ENCODE data around the gene GPR39.

The GPR39 gene

GRCh38 chr2:132577686-132578085 is 161.1 kb downstream of the GPR39 start:
- no peak for DNase-seq

DNA sequence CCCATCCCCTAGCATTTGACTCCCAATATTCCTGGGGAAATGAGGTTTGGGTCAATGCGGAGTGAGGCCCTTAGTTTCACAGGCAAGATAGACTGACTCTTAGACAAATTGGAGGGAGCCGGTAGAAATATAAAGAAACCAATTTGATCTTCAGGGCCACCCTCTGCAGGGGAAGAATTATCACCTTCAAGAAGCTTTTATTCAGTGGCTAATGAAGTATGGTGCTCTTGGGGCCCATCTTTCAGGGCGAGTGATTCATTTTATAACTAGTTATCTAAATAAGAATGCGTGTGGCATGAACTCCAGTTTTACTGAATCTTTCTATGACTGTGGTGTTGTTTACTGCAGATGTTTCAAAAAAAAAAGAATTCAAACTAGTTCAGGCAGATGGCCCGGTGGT is 165.0 kb downstream of the GPR39 start:
- no peak for DNase-seq

GRCh38 chr2:132581991-132582738 is 165.6 kb downstream of the GPR39 start:
- DNase-seq, result peak; percentile 37

DNA sequence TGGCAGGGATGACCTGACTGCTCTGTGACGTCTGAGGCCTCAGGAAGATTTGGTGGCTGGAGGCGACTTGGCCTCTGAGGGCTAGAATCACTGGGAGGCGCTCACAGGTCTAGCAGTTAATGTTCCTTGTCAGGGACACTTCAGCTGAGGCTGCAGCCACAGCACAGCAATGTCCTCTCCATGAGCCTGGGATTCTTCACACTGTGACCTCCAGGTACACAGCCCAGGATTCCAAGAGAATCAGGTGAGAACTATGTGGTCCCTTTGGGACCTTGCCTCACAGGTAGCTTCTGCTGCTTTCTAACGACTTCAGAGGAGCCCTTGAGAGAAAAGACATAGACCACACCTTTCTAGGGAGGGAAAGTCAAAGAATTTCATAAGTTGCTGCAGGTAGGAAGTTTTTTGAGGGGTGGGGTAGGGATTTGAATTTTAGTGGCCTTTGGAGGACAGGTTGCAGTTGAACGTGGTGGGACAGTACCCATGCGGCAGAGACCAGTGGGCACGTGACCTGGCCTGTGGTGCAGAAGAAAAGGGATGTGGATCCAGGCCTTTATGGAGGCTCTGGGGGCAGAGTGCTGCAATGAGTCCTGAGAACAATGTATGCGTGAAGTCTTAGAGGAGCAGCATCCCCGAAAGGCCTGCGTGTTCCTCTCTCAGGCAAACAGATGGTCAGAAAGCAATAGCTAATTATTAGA is 167.2 kb downstream of the GPR39 start:
- no peak for DNase-seq

DNA sequence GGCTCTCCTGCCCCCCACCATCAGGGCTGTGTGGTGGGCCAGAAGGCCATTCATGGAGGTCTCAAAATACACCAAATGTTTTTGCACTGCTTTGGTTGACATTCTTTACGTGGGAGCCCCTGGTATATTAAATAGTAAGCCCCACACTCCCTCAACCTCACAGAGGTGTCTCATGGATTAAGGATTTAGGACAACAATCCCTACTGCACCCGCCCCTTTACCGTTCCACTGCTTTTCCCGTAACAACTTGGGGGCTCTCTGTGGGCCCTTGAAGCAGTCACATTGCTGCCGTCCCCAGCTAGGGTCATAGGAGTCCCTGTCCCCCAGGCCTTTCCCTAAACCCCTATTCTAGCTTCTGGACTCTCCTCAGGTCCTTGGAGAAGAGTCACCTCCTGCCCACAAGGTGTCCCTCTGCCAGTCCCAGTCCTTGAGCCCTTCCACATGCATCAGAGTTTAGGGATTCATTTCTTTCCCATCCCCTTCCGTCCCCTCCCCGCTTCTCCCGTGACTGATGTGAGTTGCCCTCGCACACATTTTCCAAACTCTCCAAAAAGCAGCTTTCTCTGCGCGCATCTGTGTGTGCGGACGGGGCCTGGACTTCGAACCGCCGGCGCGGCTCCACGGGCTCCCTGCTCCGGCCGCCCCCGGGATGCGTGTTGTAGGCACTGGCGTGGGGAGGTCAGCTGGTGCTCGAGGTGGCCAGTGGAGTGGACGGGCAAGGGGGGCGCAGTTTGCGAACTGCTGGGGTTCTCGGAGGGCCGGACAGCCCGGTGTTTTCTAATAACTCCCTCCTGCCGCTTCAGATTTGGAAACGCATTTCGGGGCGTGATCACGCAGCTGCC is 168.6 kb downstream of the GPR39 start:
- no peak for DNase-seq

DNA sequence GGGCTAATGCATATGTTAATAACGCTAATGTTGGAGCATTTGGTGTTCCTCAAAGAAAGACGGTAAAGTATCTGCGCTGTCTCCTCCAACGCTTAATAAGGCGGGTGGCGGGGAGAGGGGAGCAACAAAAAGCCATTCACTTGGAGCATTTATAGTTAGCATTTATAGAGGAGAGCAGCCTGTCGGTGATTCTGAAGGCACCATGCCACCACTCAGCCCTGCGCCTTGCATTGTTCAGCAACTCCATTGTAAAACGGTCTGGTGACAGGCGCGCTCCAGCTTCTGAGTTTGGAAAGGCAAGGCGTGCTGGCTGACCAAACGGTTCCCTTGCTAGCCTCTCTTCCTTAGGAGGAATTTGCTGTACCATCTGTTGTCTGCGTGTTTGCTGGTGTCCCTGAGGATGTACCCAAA is 169.5 kb downstream of the GPR39 start:
- DNase-seq, result no peak

- no peak for DNase-seq
Observed at GRCh38 chr2:132586835-132587234, 170.2 kb downstream of the GPR39 start.

DNA sequence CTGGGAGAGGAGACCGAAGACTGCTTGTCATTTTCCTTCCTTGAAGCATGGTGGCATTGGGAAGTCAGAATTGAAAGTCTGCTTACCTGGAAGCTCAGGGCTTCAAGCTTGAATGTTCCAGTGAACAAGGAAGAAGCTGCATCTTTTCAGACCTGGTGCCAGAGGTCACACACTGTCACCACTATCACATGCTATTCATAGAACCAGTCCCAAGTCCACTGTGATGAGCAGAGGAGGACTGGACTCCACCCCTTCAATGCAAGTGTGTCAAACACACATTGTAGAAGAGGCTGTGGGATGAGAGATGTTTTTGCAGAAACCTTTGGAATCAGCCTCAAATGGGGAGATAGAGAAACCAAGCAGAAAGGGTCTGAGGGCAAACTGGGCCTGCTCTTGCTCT is 172.0 kb downstream of the GPR39 start:
- DNase-seq, result no peak

GRCh38 chr2:132589111-132589830 is 172.7 kb downstream of the GPR39 start:
- DNase-seq, result no peak

DNA sequence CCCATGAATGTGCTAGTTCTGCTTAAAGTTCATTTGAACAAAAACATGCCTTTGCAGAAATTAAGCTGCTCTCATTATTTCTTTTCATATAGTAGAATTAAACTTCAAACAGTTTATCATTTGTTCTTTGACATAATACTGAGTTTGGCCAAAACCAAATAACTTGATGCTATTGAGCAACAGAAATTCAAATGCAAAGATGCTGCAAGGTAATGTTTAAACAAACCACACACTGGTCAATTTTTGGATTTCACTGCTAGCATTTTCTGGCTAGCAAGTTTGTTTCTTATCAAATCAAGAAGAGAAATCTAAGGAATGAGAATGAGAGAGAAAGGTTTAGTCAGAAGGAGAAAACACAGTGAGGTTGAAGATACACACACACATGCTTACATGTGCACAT is 173.4 kb downstream of the GPR39 start:
- DNase-seq, result no peak

- DNase-seq, result no peak
Observed at GRCh38 chr2:132593171-132593570, 176.6 kb downstream of the GPR39 start.

DNA sequence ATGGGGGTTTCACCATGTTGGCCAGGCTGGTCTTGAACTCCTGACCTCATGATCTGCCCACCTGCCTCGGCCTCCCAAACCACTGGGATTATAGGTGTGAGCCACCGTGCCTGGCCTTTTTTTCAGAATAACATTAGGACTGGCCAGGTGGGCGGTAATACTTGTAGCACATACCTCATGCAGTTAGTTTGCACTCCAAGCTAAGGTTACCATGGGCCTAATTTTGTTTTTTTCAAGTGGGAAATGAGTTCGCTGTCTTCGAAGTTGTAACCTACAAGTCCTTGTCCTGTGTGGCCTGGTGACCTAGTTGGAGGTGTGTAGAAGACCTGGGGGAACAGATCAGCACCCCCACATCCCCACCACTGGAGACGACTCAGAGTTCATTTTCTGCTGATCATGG is 178.6 kb downstream of the GPR39 start:
- DNase-seq, result no peak

DNA sequence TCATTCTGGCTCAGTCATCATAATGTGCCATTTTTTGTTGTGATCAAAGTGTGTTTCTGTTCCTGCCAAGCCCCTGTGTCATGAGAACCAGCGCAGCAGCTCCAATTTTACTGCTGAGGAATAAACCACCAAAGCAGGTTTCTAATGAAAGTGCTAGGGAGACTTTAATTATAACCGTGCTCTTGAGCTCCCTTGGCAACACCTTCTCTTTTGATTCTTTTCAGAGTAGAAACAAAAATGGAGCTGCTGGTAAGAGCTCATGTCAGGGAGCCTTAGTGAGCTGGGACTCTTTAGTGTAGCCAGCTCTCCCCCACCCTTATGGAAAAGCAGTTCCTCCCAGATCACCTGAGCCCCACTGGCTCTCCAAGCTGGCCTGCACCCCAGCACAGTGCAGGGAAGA is 179.1 kb downstream of the GPR39 start:
- no peak for DNase-seq

DNA sequence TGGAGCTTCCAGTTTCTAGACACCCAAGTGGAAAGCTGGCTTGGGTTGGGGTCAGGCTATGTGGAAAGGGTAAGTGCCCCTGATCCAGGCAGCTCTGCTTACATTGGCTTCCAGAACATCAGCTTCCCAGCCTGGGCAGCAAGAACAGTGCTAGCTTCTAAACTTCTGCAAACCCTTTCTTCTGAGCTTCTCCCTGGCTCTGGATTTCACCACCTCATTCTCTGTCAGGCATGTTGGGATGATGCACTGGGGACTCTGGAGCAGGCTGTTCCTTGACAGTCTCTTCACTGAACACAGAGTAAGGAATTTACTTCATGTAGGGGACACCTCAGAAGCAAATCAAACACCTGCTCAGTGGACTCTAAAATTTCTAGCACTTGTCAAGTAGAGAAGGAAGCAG is 180.6 kb downstream of the GPR39 start:
- no peak for DNase-seq

DNA sequence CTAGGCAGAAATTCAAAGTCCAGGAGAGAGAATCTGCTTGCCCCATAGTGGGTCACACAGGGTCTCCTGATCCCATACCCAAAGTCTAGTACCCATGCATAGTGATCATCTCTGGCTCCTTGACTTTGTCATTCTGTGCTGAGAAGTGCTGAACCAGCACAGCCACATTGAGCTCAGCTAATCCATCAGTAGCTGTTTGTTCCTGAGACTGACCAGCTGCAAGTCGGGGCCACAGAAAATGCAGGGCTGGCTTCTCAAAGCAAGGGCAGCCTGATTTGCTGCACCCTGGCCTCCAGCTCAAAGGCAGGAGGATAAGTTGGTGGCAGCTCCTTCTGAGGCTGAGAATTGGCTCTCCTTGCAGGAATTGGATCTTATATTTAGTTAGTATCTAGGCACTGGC is 181.2 kb downstream of the GPR39 start:
- DNase-seq, result no peak

GRCh38 chr2:132598536-132598935 is 181.9 kb downstream of the GPR39 start:
- no peak for DNase-seq

DNA sequence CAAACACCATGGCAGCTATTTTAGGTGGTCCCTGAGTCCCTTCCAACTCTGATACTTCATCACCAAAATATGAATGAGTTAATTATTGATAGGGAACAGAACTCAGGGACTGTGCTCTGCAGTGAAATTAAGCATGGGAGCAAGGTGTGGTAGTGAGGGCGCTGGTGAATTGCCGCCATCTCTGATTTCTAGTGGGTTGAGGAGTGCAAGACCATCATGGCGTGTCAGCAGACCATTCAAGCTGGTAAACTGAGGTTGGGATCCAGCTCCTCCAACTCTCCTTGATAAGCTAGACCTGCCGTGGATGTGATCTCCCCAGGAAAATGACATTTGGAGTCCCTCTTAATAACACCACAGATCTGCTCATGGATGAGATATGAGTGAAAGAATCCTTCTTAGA is 183.0 kb downstream of the GPR39 start:
- DNase-seq, result no peak

GRCh38 chr2:132604561-132604960 is 188.0 kb downstream of the GPR39 start:
- no peak for DNase-seq

- DNase-seq, result no peak
Observed at GRCh38 chr2:132605236-132606180, 188.9 kb downstream of the GPR39 start.

DNA sequence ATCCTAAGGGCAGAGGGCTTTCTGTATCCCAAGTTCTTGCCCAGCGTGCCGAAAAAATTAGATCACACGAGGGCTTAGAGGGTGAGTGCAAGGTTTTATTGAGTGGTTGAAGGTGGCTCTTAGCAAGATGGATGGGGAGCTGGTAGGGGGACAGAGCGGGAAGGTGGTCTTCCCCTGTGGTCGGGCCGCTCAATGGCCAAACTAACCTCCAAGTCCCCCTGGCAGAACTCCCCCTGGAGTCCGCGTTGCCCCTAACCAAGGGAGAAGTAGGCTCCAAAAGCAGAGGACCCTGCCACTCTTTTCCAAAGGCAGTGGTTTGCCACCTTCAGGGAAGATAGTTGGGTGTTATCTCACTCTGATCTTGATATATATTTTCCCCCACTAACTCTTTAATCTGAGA is 190.0 kb downstream of the GPR39 start:
- DNase-seq, result no peak

- no peak for DNase-seq
Observed at GRCh38 chr2:132607426-132608090, 191.0 kb downstream of the GPR39 start.
